Ascending aorta (tissue), 2 donors: Measurements from ENCODE around the gene RIN2. TPM values are rescaled to one million over a fixed set of nuclear protein-coding genes. Genes with fewer than 3 reads are reported as not detected.

ENCODE experiments used
- DNase-seq, 2 donors: peaks; one replicate each; pipeline ENCODE4 v3.0.0-alpha.2; 2019; ENCODE audit warnings: low spot score in 2 of 2
- H3K27ac ChIP-seq, 2 donors: fragments of 200-600 bp; sonication (generic); one replicate each; pipeline ENCODE4 v1.5.1; 2016 to 2017; ENCODE audit warnings: mild to moderate bottlenecking in 1 of 2
- H3K27me3 ChIP-seq: fragments of 200-600 bp; sonication (generic); one replicate; pipeline ENCODE4 v1.5.1; 2017
- H3K36me3 ChIP-seq, 2 donors: fragments of 200-600 bp; sonication (generic); one replicate each; pipeline ENCODE4 v1.5.1; 2016
- H3K4me1 ChIP-seq, 2 donors: fragments of 200-600 bp; sonication (generic); one replicate each; pipeline ENCODE4 v1.5.1; 2016 to 2017; ENCODE audit warnings: mild to moderate bottlenecking in 1 of 2
- H3K4me3 ChIP-seq, 2 donors: fragments of 200-600 bp; sonication (generic); one replicate each; pipeline ENCODE4 v1.5.1; 2016 to 2017; ENCODE audit warnings: mild to moderate bottlenecking in 1 of 2
- H3K9me3 ChIP-seq, 2 donors: fragments of 200-600 bp; sonication (generic); one replicate each; pipeline ENCODE4 v1.5.1; 2016
- CTCF ChIP-seq, 3 experiments: fragments of 200-600 bp in 2 of 3; fragments of 450-650 bp in 1 of 3; sonication (generic) in 2 of 3; IDR thresholded peaks; one replicate each; pipeline ENCODE4 v1.5.1; 2016 to 2019; ENCODE audit warnings: antibody characterized with exemption in 3 of 3, mild to moderate bottlenecking in 1 of 3, moderate library complexity in 1 of 3
- intact Hi-C: fragments of 100-400 bp; cut with DNase I; formaldehyde crosslinking; loops from one replicate; pipeline ENCODE4 v1.15.1; 2023
- total RNA-seq: library from RNA; depleted of rRNA; stranded (reverse); fragments of >200 nt; gene quantifications from one replicate; pipeline ENCODE4 v1.1.0, GENCODE V29; 2016

RIN2 gene
- total RNA-seq, 1 donor from 2014 or later = 45.7 TPM

DNA sequence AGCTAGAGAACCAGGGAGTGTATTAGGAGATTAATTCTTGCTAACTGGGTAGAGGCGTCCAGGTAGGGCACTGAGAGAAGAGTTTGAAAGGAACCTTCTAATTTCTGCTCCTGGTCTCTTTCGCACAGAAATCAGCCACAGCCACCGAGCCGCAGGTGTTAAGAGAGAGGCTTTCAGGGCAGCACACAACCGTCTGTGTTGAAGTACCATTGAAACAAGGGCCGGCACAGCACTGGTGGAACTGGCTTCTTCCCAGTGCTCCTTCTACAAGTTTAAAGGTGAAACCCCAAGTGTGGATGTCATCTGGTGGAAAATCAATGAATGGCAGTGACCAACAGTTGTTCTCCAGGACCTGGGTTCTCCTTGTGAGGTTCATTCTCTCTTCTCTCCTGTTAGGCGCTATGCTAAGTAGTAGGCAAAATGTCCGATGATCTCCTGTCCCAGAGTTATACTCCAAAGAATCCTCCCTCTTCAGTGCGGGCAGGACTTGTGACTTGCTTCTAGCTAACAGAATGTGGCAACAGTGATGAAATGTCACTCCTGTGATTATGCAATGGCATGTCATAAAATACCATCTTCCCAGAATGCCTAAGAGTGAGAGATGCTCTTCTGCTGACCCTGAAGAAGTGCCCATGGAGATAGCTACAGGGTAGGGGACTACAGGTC lies 15.0 kb upstream of the RIN2 start:
- TF ChIP-seq CTCF (IDR thresholded peaks at IDR 0.05) = no peak
- Histone ChIP-seq H3K4me3 (no peak overlapping the region), H3K9me3 (no peaks in the 10 kb centered on the region), H3K4me1 (no peaks in the 10 kb centered on the region), H3K27me3 (no peaks in the 10 kb centered on the region), H3K36me3 (no peaks in the 10 kb centered on the region), H3K27ac (no peak overlapping the region)
- DNase-seq = no peak
- intact Hi-C loops = no loop called here

GRCh38 chr20:19743640-19743995 lies 14.4 kb upstream of the RIN2 start:
- Histone ChIP-seq H3K4me3 (no peak overlapping the region), H3K36me3 (no peaks in the 10 kb centered on the region), H3K27me3 (no peaks in the 10 kb centered on the region), H3K9me3 (no peaks in the 10 kb centered on the region), H3K4me1 (no peaks in the 10 kb centered on the region), H3K27ac (no peak overlapping the region)
- DNase-seq = no peak
- intact Hi-C loops = no loop called here
- TF ChIP-seq CTCF (IDR thresholded peaks at IDR 0.05) = no peak

DNA sequence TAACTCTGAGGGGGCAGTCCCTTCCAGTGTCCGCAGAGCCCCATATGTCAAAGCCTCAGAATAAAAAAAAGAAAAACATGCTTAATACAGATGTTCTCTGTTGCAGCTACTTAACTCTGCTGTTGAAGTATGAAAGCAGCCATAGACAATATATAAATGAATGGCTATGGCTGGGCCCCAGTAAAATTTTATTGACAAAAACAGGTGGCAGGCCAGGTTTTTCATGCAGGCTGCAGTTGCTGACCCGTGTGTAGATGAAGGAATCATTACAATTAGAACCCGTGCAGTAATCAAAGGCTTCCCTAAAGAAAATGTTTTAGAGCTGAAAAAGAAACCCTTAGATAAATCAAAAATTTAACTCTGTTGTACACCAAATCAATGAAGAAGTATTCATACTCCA lies 13.0 kb upstream of the RIN2 start:
- H3K4me1 ChIP-seq = peaks cover 0 to 3% of the 10 kb centered on the region in 2 donors
- intact Hi-C loops = no loop called here
- no peak for DNase-seq
- no peak overlapping the region for H3K27ac ChIP-seq
- no peaks in the 10 kb centered on the region for H3K27me3 ChIP-seq
- TF ChIP-seq CTCF (IDR thresholded peaks at IDR 0.05) = no peak
- no peaks in the 10 kb centered on the region for H3K9me3 ChIP-seq
- H3K36me3 ChIP-seq = no peaks in the 10 kb centered on the region
- no peak overlapping the region for H3K4me3 ChIP-seq

GRCh38 chr20:19745584-19745983 lies 12.5 kb upstream of the RIN2 start:
- Histone ChIP-seq H3K27ac (no peak overlapping the region), H3K36me3 (no peaks in the 10 kb centered on the region), H3K4me3 (no peak overlapping the region), H3K9me3 (no peaks in the 10 kb centered on the region), H3K4me1 (peaks cover 0 to 6% of the 10 kb centered on the region in 2 donors), H3K27me3 (no peaks in the 10 kb centered on the region)
- intact Hi-C loops = no loop called here
- no peak for DNase-seq
- TF ChIP-seq CTCF (IDR thresholded peaks at IDR 0.05) = no peak

DNA sequence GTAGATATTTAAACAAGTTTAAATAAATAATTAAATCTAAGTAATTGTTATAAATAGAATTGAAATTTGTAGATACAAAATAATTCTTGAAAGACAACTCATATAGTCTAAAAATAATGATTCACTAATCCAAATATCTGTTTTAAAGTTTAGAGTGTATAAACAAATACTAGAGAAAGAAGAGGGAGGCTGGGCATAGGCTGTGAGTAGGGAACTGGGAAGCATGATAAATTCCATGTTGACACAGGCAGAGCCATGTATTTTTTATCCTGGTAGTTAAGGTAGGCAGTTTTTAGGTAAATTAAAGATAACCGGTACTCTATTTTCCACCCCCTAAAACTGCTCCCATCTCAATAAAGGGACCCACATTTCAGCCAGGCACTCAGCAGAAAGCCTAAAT lies 11.7 kb upstream of the RIN2 start:
- no peak for DNase-seq
- H3K27me3 ChIP-seq = no peaks in the 10 kb centered on the region
- H3K36me3 ChIP-seq = no peaks in the 10 kb centered on the region
- no peaks in the 10 kb centered on the region for H3K9me3 ChIP-seq
- H3K4me3 ChIP-seq = no peak overlapping the region
- TF ChIP-seq CTCF (IDR thresholded peaks at IDR 0.05) = no peak
- peaks cover 0 to 12% of the 10 kb centered on the region in 2 donors for H3K4me1 ChIP-seq
- no peak overlapping the region for H3K27ac ChIP-seq
- intact Hi-C loops = no loop called here

DNA sequence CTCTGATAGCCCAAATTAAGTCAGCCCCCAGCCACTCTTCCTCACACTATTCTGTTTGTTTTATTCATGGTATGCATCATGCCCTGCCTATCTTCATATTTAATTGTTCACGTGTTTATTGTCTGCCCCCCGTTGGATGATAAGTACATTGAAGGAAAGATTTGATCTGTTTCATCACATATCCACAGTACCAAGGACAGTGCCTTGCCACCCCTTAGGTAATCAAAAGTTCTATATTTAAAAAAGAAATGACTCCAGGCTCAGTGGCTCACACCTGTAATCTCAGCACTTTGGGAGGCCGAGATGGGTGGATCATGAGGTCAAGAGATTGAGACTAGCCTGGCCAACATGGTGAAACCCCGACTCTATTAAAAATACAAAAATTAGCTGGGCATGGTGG lies 10.2 kb upstream of the RIN2 start:
- Histone ChIP-seq H3K9me3 (no peaks in the 10 kb centered on the region), H3K27me3 (no peaks in the 10 kb centered on the region), H3K36me3 (no peaks in the 10 kb centered on the region), H3K27ac (no peak overlapping the region), H3K4me1 (peaks cover 0 to 12% of the 10 kb centered on the region in 2 donors), H3K4me3 (no peak overlapping the region)
- TF ChIP-seq CTCF (IDR thresholded peaks at IDR 0.05) = no peak
- DNase-seq = no peak
- intact Hi-C loops = no loop called here
